IPS-18a (cell line): ENCODE data around the gene CDC6.
A peak's percentile ranks its signal among the peaks of the same experiment; 100 is the strongest.

Source experiments
- H3K27ac ChIP-seq: one replicate; pipeline ENCODE4 v1.5.1; 2013; ENCODE audit warnings: low read length
- H3K27me3 ChIP-seq: one replicate; pipeline ENCODE4 v1.6.1; 2013; ENCODE audit warnings: mild to moderate bottlenecking, low read length; ENCODE audit not compliant: control insufficient read depth, insufficient read depth
- H3K36me3 ChIP-seq: one replicate; pipeline ENCODE4 v1.6.1; 2013; ENCODE audit warnings: low read depth, low read length; ENCODE audit not compliant: control insufficient read depth
- H3K4me1 ChIP-seq: one replicate; pipeline ENCODE4 v1.6.1; 2013; ENCODE audit warnings: low read depth, low read length; ENCODE audit not compliant: control insufficient read depth
- H3K4me3 ChIP-seq: one replicate; pipeline ENCODE4 v1.5.1; 2013; ENCODE audit warnings: low read length
- H3K9ac ChIP-seq: one replicate; pipeline ENCODE4 v1.6.1; 2013; ENCODE audit warnings: mild to moderate bottlenecking, low read length, moderate library complexity
- H3K9me3 ChIP-seq: one replicate; pipeline ENCODE4 v1.6.1; 2013; ENCODE audit warnings: low read depth, low read length; ENCODE audit not compliant: control insufficient read depth

CDC6 gene

DNA sequence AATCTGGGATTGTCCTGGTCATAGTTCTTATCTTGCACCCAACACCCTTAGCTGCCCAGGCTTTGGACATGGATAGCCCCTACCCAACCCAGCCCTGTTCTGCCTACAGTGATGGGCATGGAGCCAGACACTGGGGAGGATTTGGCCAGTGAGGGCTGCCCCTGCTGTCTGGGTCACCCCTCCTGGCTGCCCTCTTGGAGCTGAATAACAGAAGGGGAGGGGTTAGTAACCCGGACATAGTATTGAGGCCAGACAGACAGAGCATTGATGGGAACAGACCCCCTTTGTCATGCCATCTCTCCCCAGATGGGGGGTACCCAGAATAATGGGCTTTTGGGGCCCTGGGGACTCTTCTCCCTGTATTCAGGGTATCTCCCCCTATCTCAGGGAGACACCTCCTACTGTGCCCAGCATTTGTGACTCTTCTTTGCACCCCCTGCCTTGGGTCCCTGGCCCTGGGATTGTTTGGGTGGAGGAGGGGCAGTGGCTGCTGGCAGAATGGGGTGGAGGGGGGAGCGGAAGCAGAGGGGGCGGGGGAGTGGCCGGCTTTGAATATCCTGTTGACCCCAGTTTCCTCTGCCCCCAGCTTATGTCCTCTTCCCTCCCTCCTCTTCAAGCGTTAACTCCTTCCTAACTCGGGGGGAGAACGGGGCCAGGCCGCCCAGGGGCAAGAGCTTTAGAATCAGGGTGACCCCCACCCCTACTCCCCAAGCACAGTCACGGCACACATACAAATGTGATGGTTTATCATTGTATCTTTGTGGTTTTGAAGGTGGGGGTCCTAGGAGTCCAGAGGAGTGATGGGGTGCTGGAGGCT is 59.8 kb downstream of the CDC6 start:
- Histone ChIP-seq H3K9ac (no peak overlapping the region), H3K36me3 (no peaks in the 10 kb centered on the region), H3K27me3 (peaks cover 75% of the 10 kb centered on the region), H3K9me3 (no peaks in the 10 kb centered on the region), H3K4me1 (peaks cover 49% of the 10 kb centered on the region), H3K27ac (no peak overlapping the region), H3K4me3 (peak overlapping the region; percentile 34)

GRCh38 chr17:40348136-40348504 is 60.4 kb downstream of the CDC6 start:
- H3K36me3 ChIP-seq: no peaks in the 10 kb centered on the region
- no peak overlapping the region for H3K9ac ChIP-seq
- no peaks in the 10 kb centered on the region for H3K9me3 ChIP-seq
- H3K4me3 ChIP-seq: peak overlapping the region; percentile 34
- H3K4me1 ChIP-seq: peaks cover 43% of the 10 kb centered on the region
- H3K27ac ChIP-seq: no peak overlapping the region
- peaks cover 70% of the 10 kb centered on the region for H3K27me3 ChIP-seq

- Histone ChIP-seq H3K9ac (no peak overlapping the region), H3K9me3 (no peaks in the 10 kb centered on the region), H3K4me1 (peaks cover 41% of the 10 kb centered on the region), H3K4me3 (no peak overlapping the region), H3K27ac (no peak overlapping the region), H3K27me3 (peaks cover 63% of the 10 kb centered on the region), H3K36me3 (no peaks in the 10 kb centered on the region)
Observed at GRCh38 chr17:40348562-40349476, 61.1 kb downstream of the CDC6 start.

DNA sequence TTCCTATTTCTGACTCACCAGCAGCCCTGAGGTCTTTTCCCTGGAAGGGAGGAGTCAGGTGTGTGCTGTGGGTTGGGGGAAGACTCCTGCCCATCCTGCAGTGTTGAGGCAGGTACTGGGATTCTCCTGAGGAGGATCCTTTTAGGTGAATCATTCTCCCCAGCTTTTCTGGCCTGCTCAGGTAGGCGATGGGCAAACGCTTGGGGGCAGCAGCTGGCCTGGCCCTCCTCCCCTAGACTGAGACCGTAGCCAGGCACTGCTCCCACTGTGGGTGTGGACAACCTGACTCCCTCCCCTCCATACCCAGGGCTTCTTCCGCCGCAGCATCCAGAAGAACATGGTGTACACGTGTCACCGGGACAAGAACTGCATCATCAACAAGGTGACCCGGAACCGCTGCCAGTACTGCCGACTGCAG is 61.8 kb downstream of the CDC6 start:
- Histone ChIP-seq H3K9ac (no peak overlapping the region), H3K4me3 (no peak overlapping the region), H3K4me1 (peaks cover 35% of the 10 kb centered on the region), H3K27ac (no peak overlapping the region), H3K36me3 (no peaks in the 10 kb centered on the region), H3K9me3 (no peaks in the 10 kb centered on the region), H3K27me3 (peaks cover 56% of the 10 kb centered on the region)

DNA sequence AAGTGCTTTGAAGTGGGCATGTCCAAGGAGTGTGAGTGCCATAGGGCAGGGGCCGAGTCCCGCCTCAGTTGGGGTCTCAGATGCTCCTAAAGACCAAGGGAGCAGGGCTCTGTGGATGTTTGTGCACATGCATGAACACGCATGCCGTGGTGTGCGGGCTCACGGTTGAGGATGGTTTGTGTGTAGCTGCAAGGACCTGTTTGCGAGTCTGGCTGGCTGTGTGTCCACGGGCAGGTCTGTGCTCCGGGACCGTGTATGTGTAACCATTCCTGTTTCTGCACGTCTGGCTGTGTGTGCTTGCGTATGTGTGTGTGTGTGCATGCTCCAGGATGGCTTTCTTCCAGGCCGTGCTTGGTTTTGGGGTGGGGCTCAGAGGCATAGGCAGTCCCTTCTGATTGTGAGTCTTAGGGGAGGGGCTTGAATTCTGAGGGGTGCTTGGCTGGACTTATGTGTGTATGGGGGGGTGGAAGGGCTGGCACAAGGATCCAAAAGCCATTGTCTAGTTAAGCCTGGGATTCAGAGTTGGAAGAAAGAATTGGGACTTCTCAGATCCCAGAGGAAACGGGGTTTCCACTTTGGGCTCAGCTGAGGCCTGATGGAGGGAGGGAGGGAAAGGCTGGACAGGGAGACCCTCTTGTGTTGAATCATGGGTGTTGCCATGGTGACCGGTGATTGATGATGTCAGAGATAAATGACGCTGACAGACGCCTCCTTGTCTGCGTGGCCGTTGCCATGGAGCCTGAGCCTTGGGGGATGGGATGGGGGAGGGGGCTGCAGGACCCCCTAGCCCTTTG is 62.4 kb downstream of the CDC6 start:
- no peak overlapping the region for H3K27ac ChIP-seq
- no peaks in the 10 kb centered on the region for H3K9me3 ChIP-seq
- H3K4me3 ChIP-seq: no peak overlapping the region
- peaks cover 50% of the 10 kb centered on the region for H3K27me3 ChIP-seq
- no peak overlapping the region for H3K9ac ChIP-seq
- H3K36me3 ChIP-seq: no peaks in the 10 kb centered on the region
- peaks cover 34% of the 10 kb centered on the region for H3K4me1 ChIP-seq

DNA sequence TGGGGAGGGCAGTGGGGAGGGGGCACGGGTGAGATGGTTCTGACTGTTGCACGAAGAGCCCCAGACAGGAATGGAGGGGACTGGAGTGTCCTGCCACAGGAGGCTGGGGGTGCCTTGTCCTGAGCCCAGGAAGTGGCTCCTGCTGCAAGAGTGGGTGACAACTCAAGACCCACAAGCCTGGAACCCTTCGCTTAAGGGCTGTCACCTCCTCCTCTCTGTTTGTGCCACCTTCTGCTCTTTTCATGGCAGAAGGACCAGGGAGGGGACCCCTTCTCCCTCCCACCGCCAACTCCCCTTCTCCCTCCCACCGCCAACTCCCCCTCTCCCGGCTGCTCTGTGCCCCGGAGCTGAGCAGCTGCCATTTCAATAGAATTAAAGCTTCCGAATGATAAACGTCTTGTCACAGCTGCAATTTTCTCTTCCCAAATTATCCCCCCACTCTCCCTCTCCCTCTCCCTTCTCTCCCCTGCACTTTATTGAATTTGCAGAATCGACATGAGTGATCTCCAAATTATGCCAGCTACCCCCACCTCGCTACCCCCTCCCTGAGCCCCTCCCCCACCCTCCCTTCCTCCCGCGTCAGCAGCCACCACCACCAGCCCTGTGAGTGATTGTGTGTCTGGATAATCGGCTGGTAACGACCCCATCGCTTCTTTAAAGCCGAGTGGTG is 63.1 kb downstream of the CDC6 start:
- no peak overlapping the region for H3K27ac ChIP-seq
- H3K9me3 ChIP-seq: no peaks in the 10 kb centered on the region
- H3K27me3 ChIP-seq: peaks cover 42% of the 10 kb centered on the region
- no peak overlapping the region for H3K9ac ChIP-seq
- H3K4me1 ChIP-seq: peaks cover 36% of the 10 kb centered on the region
- H3K4me3 ChIP-seq: no peak overlapping the region
- no peaks in the 10 kb centered on the region for H3K36me3 ChIP-seq

DNA sequence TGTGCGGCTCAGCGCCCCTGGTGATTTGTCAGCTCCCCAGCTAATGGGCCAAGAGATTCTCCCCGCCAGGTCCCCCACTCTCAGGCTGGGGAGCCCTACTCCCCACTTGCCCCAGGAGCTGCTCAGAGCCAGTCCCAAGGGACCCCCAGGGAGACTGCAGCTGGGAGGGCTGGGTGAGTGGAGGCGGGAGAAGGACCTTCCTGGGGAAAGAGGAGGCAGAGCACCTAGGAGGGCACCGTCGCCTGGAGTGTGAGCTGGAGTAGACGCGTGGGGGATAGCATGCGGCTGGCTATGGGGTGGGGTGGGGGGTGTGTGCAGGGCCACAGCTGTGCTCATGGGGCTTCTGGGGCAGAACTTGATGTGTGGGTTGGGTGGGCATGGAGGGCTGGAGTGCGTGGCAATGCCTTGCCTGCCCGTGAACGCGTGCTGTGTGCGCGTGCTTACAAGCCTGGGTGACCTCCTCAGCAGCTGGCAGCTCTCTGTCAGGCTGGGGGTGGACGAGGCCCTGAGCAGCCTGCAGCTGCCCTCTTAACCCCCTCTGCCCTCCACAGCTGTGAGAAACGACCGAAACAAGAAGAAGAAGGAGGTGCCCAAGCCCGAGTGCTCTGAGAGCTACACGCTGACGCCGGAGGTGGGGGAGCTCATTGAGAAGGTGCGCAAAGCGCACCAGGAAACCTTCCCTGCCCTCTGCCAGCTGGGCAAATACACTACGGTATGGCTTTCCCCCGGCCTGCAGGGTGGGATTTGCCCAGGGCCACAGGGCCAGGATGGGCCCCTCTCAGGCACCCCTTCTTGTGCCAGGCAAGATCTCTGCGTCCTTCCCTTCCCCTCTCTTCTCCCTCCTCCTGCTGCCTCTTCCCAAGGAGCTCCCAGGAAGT is 63.9 kb downstream of the CDC6 start:
- Histone ChIP-seq H3K9me3 (no peaks in the 10 kb centered on the region), H3K36me3 (no peaks in the 10 kb centered on the region), H3K27ac (no peak overlapping the region), H3K4me3 (no peak overlapping the region), H3K4me1 (peaks cover 30% of the 10 kb centered on the region), H3K27me3 (peaks cover 38% of the 10 kb centered on the region), H3K9ac (no peak overlapping the region)

DNA sequence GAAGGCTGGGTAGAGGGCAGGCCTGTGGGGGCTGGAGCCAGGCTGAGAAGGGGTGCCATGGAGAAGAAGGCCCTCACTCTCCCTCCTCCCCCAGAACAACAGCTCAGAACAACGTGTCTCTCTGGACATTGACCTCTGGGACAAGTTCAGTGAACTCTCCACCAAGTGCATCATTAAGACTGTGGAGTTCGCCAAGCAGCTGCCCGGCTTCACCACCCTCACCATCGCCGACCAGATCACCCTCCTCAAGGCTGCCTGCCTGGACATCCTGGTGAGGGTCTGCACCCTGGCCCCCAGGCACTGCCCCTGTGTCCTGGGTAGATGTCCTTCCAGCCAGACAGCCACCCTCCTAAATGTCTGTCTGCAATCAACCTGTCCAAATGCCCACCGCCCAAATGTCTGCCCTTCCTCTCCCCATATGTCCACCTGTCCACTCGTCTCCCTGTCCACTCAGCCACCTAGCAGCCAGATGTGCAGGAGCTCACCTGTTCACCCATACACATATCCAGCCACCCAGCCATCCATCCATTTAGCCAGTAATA is 64.6 kb downstream of the CDC6 start:
- H3K27ac ChIP-seq: no peak overlapping the region
- H3K4me3 ChIP-seq: no peak overlapping the region
- no peaks in the 10 kb centered on the region for H3K36me3 ChIP-seq
- H3K9ac ChIP-seq: no peak overlapping the region
- H3K9me3 ChIP-seq: no peaks in the 10 kb centered on the region
- H3K4me1 ChIP-seq: peaks cover 23% of the 10 kb centered on the region
- peaks cover 31% of the 10 kb centered on the region for H3K27me3 ChIP-seq

GRCh38 chr17:40352779-40353394 is 65.2 kb downstream of the CDC6 start:
- Histone ChIP-seq H3K4me3 (no peak overlapping the region), H3K36me3 (no peaks in the 10 kb centered on the region), H3K9me3 (no peaks in the 10 kb centered on the region), H3K9ac (no peak overlapping the region), H3K4me1 (peaks cover 18% of the 10 kb centered on the region), H3K27ac (no peak overlapping the region), H3K27me3 (peaks cover 27% of the 10 kb centered on the region)
